ENCODE data around the gene ANKS6. TPM values are rescaled to one million over a fixed set of nuclear protein-coding genes. Genes with fewer than 3 reads are reported as not detected.

ANKS6 gene
- total and polyA plus RNA-seq, 10 of the 15 experiments (the other 5 are each of a cell fraction or from before 2014, with no cell fraction given), result 2.0 to 16.2 (median 6.1) TPM

DNA sequence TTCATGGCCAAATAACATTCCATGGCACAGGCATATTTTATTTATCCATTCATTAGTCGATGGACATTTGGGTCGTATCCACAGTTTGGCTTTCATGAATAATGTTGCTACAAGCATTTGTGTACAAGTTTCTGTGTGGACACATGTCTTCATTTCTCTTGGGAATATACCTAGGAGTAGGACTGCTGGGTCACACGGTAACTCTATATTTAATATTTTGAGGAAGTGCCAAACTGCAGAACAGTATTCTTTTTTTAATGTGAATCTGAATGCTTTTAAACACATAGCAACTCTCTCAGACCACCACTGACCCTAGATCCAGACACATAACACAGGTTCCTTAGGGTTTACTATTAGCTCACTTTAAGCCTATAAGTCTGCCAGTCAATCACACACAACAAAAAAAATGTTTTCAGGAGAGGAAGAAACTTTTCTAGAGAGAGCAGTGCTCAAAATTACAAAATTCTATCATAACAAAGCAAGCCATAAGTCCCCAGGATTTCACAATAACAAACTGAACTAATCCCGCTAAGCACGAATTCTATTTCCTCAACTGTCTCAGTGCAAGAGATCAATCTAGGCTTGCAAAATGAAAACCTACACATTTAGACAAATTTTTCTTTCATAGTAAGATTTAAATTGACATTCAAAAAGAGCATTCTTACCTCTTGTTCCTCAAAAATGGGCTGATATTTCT is 45.8 kb downstream of the ANKS6 start:
- in situ Hi-C loops (cut with MboI), result no loop called here

DNA sequence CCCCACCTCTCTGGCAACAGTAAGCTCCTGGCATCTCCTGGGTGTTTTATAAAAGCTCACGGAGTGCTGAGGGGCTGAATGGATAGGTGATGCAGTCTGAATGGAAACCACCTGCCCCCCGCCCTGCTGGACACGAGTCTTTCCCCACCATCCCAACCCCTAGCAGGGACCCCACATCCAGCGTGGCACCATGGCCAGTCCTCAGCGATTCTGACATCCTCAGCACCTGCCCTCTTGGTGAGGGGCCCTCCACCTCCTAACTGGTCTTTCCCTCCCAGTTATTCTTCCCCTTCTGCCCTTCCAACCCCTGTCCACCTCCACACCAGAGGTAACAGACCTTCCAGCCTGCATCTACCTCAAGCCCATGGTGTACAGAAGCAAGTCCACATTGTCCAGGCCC is 48.9 kb downstream of the ANKS6 start:
- no TSS peak for BruUV-seq (replicated peaks)
- ChIA-PET SMC1A (ENCODE audit: uncharacterized antibody, unreplicated experiment) (no interaction called here), RAD21 (ENCODE audit: unreplicated experiment) (no interaction called here), POLR2A (no interaction called here), CTCF (interaction anchor here (0.8 kb wide), 1 partner anchor 14 kb away, joined by 4 read pairs; no protein-coding TSS in a partner anchor)
- Histone ChIP-seq H3K4me2 (ENCODE audit: control insufficient read depth, insufficient read depth) (no peak overlapping the region), H4K20me1 (ENCODE audit: control insufficient read depth, insufficient read depth) (no peaks in the 10 kb centered on the region; the same call in 1 of the 2 replicates), H3K4me1 (ENCODE audit: control insufficient read depth, insufficient read depth, low read length) (no peaks in the 10 kb centered on the region), H3K4me3 (no peak overlapping the region), H3K9ac (ENCODE audit: control insufficient read depth, insufficient read depth, low read length) (no peak overlapping the region), H3K79me2 (ENCODE audit: control insufficient read depth, insufficient read depth, low read length) (no peaks in the 10 kb centered on the region), H2AFZ (ENCODE audit: control insufficient read depth, low read depth, low read length) (no peak overlapping the region), H3K27ac (ENCODE audit: control insufficient read depth, insufficient read depth) (no peak overlapping the region), H3K36me3 (ENCODE audit: control insufficient read depth in 2 of 2, insufficient read depth in 2 of 2, low read length in 1 of 2) (no peaks in the 10 kb centered on the region), H3K9me3 (replicated peaks; ENCODE audit: control insufficient read depth, insufficient read depth, low read length) (no peaks in the 10 kb centered on the region), H3K27me3 (replicated peaks in 1 of 2; ENCODE audit: control insufficient read depth in 2 of 2, insufficient read depth in 2 of 2, low read length in 1 of 2) (no peaks in the 10 kb centered on the region; a peak in 1 of 4 replicates)
- in situ Hi-C loops (cut with MboI), result no loop called here
- intact Hi-C loops (cut with micrococcal nuclease; ENCODE audit: unreplicated experiment), result no loop called here
- no peak for FAIRE-seq
- DNase-seq (ENCODE audit: low read depth, low spot score), result no peak
- no peak for ATAC-seq
- 47% methylated on average over 5 of the region's 5 CpGs for WGBS (ENCODE audit: insufficient coverage, insufficient replicate concordance, low lambda C conversion rate, missing lambda C conversion rate)
- no peak for TF ChIP-seq WRNIP1 (IDR thresholded peaks at IDR 0.05; ENCODE audit: borderline replicate concordance, low read depth, low read length)
- TF ChIP-seq ETV6 (conservative IDR thresholded peaks at IDR 0.05 in 1 of 2, IDR thresholded peaks at IDR 0.05 in 1 of 2; ENCODE audit: borderline replicate concordance in 1 of 2, low read depth in 1 of 2), result no peak
- TF ChIP-seq POLR2AphosphoS5 (IDR thresholded peaks at IDR 0.05; ENCODE audit: low read length), result no peak
- TF ChIP-seq SMARCA5 (IDR thresholded peaks at IDR 0.05), result no peak
- TF ChIP-seq RAD51 (IDR thresholded peaks at IDR 0.05), result no peak
- TF ChIP-seq MEF2A (IDR thresholded peaks at IDR 0.05; ENCODE audit: insufficient read depth, low read depth, low read length), result no peak
- TF ChIP-seq, protein P1, sequence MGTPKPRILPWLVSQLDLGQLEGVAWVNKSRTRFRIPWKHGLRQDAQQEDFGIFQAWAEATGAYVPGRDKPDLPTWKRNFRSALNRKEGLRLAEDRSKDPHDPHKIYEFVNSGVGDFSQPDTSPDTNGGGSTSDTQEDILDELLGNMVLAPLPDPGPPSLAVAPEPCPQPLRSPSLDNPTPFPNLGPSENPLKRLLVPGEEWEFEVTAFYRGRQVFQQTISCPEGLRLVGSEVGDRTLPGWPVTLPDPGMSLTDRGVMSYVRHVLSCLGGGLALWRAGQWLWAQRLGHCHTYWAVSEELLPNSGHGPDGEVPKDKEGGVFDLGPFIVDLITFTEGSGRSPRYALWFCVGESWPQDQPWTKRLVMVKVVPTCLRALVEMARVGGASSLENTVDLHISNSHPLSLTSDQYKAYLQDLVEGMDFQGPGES (IDR thresholded peaks at IDR 0.05), result no peak
- TF ChIP-seq, protein P2, sequence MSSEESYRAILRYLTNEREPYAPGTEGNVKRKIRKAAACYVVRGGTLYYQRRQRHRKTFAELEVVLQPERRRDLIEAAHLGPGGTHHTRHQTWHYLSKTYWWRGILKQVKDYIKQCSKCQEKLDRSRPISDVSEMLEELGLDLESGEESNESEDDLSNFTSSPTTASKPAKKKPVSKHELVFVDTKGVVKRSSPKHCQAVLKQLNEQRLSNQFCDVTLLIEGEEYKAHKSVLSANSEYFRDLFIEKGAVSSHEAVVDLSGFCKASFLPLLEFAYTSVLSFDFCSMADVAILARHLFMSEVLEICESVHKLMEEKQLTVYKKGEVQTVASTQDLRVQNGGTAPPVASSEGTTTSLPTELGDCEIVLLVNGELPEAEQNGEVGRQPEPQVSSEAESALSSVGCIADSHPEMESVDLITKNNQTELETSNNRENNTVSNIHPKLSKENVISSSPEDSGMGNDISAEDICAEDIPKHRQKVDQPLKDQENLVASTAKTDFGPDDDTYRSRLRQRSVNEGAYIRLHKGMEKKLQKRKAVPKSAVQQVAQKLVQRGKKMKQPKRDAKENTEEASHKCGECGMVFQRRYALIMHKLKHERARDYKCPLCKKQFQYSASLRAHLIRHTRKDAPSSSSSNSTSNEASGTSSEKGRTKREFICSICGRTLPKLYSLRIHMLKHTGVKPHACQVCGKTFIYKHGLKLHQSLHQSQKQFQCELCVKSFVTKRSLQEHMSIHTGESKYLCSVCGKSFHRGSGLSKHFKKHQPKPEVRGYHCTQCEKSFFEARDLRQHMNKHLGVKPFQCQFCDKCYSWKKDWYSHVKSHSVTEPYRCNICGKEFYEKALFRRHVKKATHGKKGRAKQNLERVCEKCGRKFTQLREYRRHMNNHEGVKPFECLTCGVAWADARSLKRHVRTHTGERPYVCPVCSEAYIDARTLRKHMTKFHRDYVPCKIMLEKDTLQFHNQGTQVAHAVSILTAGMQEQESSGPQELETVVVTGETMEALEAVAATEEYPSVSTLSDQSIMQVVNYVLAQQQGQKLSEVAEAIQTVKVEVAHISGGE (CRISPR knock-in tag; IDR thresholded peaks at IDR 0.05), result no peak
- TF ChIP-seq MTA2 (IDR thresholded peaks at IDR 0.05; ENCODE audit: low read depth), result no peak
- TF ChIP-seq, protein P3, sequence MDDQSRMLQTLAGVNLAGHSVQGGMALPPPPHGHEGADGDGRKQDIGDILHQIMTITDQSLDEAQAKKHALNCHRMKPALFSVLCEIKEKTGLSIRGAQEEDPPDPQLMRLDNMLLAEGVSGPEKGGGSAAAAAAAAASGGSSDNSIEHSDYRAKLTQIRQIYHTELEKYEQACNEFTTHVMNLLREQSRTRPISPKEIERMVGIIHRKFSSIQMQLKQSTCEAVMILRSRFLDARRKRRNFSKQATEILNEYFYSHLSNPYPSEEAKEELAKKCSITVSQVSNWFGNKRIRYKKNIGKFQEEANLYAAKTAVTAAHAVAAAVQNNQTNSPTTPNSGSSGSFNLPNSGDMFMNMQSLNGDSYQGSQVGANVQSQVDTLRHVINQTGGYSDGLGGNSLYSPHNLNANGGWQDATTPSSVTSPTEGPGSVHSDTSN (IDR thresholded peaks at IDR 0.05; ENCODE audit: insufficient replicate concordance, low read depth, low read length), result no peak

More for the DNA sequence above, 45.8 kb downstream of the ANKS6 start:
- Histone ChIP-seq H3K4me2 (ENCODE audit: control insufficient read depth, insufficient read depth) (no peak overlapping the region), H3K27ac (ENCODE audit: control insufficient read depth, insufficient read depth) (no peak overlapping the region), H3K9me3 (replicated peaks; ENCODE audit: control insufficient read depth, insufficient read depth, low read length) (no peaks in the 10 kb centered on the region), H3K4me1 (ENCODE audit: control insufficient read depth, insufficient read depth, low read length) (no peaks in the 10 kb centered on the region), H2AFZ (ENCODE audit: control insufficient read depth, low read depth, low read length) (no peak overlapping the region), H4K20me1 (ENCODE audit: control insufficient read depth, insufficient read depth) (no peaks in the 10 kb centered on the region), H3K27me3 (replicated peaks in 1 of 2; ENCODE audit: control insufficient read depth in 2 of 2, insufficient read depth in 2 of 2, low read length in 1 of 2) (no peaks in the 10 kb centered on the region; a peak in 1 of 4 replicates), H3K9ac (ENCODE audit: control insufficient read depth, insufficient read depth, low read length) (no peak overlapping the region), H3K79me2 (ENCODE audit: control insufficient read depth, insufficient read depth, low read length) (no peaks in the 10 kb centered on the region), H3K36me3 (ENCODE audit: control insufficient read depth in 2 of 2, insufficient read depth in 2 of 2, low read length in 1 of 2) (no peaks in the 10 kb centered on the region), H3K4me3 (no peak overlapping the region)
- no TSS peak for BruUV-seq (replicated peaks)
- RAD21 ChIA-PET (ENCODE audit: unreplicated experiment), result no interaction called here
- ATAC-seq (no peak), DNase-seq (ENCODE audit: low read depth, low spot score) (no peak), FAIRE-seq (no peak)
- POLR2A ChIA-PET, result no interaction called here
- intact Hi-C loops (cut with micrococcal nuclease; ENCODE audit: unreplicated experiment), result no loop called here
- CTCF ChIA-PET, result no interaction called here
- WGBS (ENCODE audit: insufficient coverage, insufficient replicate concordance, low lambda C conversion rate, missing lambda C conversion rate), result 66% methylated on average over 5 of the region's 5 CpGs
- SMC1A ChIA-PET (ENCODE audit: uncharacterized antibody, unreplicated experiment), result no interaction called here
- TF ChIP-seq POLR2AphosphoS2 (IDR thresholded peaks at IDR 0.05; ENCODE audit: low read depth, low read length), result no peak
